ENCODE data around the gene FBXO33.
A peak's percentile ranks its signal among the peaks of the same experiment; 100 is the strongest.

Gene FBXO33

DNA sequence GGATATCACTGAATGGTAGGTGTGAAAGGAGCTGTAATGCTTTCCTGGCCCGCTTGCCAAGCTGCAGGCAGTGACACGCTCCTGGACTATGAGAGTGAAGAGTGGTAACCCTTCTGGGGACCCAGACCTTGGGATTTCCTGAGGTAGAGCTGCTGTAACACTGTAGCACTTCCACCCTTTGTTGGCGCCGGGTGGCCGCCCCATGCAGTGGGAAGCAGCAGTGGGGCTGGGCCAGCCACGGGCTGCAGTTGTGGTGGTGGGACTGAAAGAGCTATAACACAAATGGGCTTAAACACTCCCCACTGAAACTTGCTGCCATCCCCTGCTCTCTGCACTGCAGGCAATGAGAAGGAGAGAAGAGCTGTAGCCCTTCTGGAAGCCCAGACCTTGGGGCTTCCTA is 9.6 kb upstream of the FBXO33 start:
- DNase-seq = no peak
- Mint-ChIP-seq H3K4me1 (no peaks in the 10 kb centered on the region), H3K9me3 (peaks cover 3% of the 10 kb centered on the region), H3K27me3 (no peaks in the 10 kb centered on the region), H3K27ac (no peak overlapping the region), H3K4me3 (no peak overlapping the region), H3K36me3 (peaks cover 2% of the 10 kb centered on the region)
- CTCF ChIA-PET = no interaction called here

DNA sequence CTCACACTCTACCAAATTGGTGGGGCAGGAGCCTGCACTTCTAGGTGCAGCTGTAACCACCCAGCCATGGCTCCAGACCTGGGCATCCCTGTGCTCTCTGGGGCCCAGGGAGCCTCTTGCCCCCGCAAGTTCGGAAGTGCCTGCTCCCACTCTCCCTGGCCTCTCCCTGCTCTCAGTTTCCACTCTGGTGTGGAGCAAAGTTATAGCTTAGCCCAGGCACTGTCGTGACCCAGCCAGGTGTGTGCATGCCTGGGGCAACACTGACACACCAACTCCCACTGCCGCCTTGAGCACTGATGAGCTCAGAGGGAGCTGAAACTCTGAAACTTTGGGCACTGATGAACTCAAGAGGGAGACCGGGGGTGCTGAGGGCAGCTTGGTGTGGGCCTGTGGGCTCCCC is 8.7 kb upstream of the FBXO33 start:
- Mint-ChIP-seq H3K27ac (no peak overlapping the region), H3K4me1 (no peaks in the 10 kb centered on the region), H3K27me3 (no peaks in the 10 kb centered on the region), H3K9me3 (peaks cover 3% of the 10 kb centered on the region), H3K4me3 (no peak overlapping the region), H3K36me3 (peaks cover 2% of the 10 kb centered on the region)
- CTCF ChIA-PET = no interaction called here
- DNase-seq = no peak

DNA sequence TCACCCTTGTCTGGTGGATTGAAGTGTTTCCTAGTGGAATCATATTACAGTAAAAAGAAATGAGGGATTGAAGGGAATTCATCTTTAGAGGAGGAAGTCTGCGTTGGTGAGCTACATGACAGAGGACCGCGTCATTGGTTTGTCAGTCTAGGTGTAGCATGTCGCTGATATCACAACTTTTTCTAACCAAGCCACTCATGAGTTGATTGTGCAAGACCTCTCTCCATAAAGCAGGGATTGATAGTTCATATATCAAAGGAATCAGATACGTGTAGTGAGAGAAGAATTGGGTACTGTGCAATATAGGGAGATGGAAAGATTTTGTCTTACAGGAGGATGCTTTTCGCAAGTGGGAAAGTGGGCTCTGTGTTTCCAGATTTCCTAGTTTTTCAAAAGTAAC is 3.0 kb upstream of the FBXO33 start:
- Mint-ChIP-seq H3K4me3 (no peak overlapping the region), H3K9me3 (no peaks in the 10 kb centered on the region), H3K27me3 (no peaks in the 10 kb centered on the region), H3K4me1 (peaks cover 20% of the 10 kb centered on the region), H3K36me3 (peaks cover 4% of the 10 kb centered on the region), H3K27ac (no peak overlapping the region)
- DNase-seq = no peak
- CTCF ChIA-PET = interaction anchor here (0.9 kb wide), 1 partner anchor 168 kb away, joined by 3 read pairs; no protein-coding TSS in a partner anchor

DNA sequence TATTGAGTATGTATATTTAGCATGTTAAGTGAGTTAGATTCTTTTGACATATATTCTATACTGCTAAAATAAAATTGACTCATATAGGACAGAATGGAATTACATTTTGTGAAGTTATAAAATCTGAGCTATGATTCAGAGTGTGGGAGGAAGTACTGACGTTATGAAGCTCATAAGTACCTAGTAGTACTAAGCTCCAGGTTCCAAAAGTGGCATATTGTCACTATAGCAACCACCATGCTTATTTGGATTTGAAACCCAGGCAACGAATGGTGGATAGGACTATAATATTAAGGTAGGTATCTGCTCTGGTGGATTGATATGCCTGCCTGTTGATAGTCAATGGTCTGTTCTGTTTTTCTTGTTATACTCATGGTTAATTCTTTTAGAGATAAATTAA is 2.2 kb upstream of the FBXO33 start:
- H3K4me3 Mint-ChIP-seq = no peak overlapping the region
- H3K27ac Mint-ChIP-seq = no peak overlapping the region
- DNase-seq = no peak
- CTCF ChIA-PET = interaction anchor here (0.9 kb wide), 1 partner anchor 167 kb away, joined by 3 read pairs; no protein-coding TSS in a partner anchor
- H3K36me3 Mint-ChIP-seq = peaks cover 9% of the 10 kb centered on the region
- H3K9me3 Mint-ChIP-seq = no peaks in the 10 kb centered on the region
- H3K4me1 Mint-ChIP-seq = peaks cover 28% of the 10 kb centered on the region
- H3K27me3 Mint-ChIP-seq = no peaks in the 10 kb centered on the region

DNA sequence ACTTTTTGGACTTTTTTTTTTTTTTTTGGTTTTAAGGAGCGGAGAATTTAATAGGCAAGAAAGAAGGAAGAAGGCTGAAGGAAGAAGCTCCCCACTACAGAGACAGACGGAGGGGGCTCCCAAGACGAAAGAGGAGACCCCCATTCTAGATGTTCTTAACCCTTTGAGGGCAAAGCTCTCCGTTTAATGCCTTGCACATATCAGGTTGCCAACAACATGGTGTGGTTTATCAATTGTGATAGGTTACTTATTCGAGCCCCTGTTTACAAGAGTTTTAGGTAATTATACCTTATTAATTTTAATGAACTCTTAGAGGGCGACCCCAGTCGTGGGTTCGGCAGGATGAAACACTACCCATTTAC is 1.2 kb upstream of the FBXO33 start:
- no peak for DNase-seq
- Mint-ChIP-seq H3K27me3 (no peaks in the 10 kb centered on the region), H3K4me3 (peak overlapping the region; percentile 95), H3K9me3 (no peaks in the 10 kb centered on the region), H3K36me3 (peaks cover 10% of the 10 kb centered on the region), H3K27ac (peak overlapping the region; percentile 100), H3K4me1 (peaks cover 38% of the 10 kb centered on the region)
- CTCF ChIA-PET = interaction anchor here (1.5 to 2.4 kb wide), 2 partner anchors 34 to 203 kb away, joined by 7 to 14 read pairs; no protein-coding TSS in a partner anchor

GRCh38 chr14:39432619-39433451 is 602 bp upstream of the FBXO33 start:
- Mint-ChIP-seq H3K27me3 (no peaks in the 10 kb centered on the region), H3K9me3 (no peaks in the 10 kb centered on the region), H3K4me1 (peaks cover 43% of the 10 kb centered on the region), H3K27ac (peak overlapping the region; percentile 100), H3K36me3 (peaks cover 12% of the 10 kb centered on the region), H3K4me3 (peak overlapping the region; percentile 95)
- DNase-seq = peak; percentile 86
- CTCF ChIA-PET = interaction anchor here (1.5 to 2.4 kb wide), 2 partner anchors 35 to 202 kb away, joined by 7 to 14 read pairs; no protein-coding TSS in a partner anchor

DNA sequence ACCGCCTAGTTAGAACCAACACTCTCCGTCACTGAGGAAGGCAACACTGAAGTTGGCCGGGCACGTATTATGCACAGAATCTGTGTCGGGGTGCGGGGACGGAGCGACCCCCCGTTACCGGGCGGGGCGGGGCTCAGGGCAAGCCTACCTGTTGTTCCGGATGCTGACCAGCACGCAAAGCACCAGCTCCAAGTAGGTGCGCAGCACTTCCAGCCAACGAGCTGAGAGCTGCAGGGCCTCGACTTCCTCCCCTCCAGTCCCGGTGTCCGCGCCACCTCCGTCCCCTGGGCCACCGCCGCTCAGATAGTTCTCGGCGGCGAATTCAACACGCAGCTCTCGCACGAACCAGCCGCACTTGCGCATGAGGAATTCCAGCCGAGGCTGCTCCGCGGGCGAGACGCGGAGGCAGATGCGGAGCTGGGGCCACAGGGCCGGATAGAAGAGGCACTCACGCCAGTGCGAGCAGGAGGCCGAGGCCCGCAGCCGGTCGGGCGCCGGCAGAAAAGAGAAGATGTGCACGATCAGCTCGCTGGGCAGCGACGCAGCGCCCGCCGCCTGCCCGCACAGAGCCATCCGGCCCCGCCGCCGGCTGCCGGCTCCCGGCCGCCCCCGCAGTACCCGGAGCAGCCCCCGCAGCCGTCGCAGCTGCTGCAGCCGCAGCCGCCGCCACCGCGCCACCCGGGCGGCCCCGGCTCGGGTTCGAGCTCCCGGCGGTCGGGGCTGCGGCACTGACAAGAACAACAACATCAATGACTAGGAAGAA is 636 bp downstream of the FBXO33 start:
- Mint-ChIP-seq H3K9me3 (no peaks in the 10 kb centered on the region), H3K27me3 (no peaks in the 10 kb centered on the region), H3K36me3 (peaks cover 12% of the 10 kb centered on the region), H3K27ac (peak overlapping the region; percentile 100), H3K4me3 (peak overlapping the region; percentile 95), H3K4me1 (peaks cover 47% of the 10 kb centered on the region)
- CTCF ChIA-PET = interaction anchor here (0.7 to 2.4 kb wide), 4 partner anchors 14 to 201 kb away, joined by 3 to 14 read pairs (median 4); no protein-coding TSS in a partner anchor
- DNase-seq = peak; percentile 71

DNA sequence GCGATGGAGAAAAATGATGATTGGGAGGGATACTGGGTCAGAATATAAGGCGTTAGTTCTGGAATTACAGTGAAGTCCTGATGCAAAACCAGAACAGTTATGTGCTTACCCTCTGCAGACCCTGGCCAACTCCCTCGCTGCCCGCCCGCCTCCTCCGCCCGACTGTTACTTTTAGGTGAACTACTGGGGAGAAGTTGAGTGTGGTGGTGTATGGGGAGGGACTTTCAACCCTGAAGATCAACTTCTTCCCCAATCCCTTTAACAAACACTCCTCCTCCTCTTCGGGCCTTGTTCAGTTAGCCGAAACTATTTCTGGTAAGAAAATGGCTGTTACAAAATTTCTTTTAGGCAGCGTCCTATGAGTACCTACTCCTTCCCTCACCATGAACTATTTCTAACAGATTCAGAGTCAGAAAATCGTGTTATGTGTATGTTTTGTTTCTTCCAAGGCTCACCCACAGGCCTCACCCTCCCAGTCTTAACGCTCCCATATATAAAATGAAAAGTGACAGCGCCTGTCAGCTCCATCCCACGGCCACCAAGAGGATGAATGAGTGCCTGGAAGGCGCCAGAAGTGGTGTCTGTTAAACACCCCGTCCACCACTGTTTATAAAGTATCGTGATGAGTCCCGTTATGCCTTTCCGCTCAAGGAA is 1.3 kb downstream of the FBXO33 start:
- Mint-ChIP-seq H3K9me3 (no peaks in the 10 kb centered on the region), H3K27ac (peak overlapping the region; percentile 100), H3K36me3 (peaks cover 14% of the 10 kb centered on the region), H3K4me3 (peak overlapping the region; percentile 95), H3K27me3 (no peaks in the 10 kb centered on the region), H3K4me1 (peaks cover 52% of the 10 kb centered on the region)
- CTCF ChIA-PET = interaction anchor here (0.7 to 2.4 kb wide), 6 partner anchors 15 to 200 kb away, joined by 3 to 14 read pairs (median 4); no protein-coding TSS in a partner anchor
- peak; percentile 30 for DNase-seq

DNA sequence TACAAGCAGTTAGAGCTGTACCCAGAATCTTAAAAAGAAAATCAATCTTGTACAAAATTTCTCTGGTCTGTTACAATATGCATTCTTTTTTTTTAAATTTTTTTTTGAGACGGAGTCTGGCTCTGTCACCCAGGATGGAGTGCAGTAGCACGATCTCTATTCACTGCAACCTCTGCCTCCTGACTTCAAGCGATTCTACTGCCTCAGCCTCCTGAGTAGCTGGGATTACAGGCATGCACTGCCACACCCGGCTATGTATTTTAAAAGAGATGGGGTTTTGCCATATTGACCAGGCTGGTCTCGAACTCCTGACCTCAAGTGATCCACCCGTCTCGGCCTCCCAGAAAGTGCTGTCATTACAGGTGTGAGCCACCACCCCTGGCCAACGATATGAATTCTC is 4.1 kb downstream of the FBXO33 start:
- Mint-ChIP-seq H3K27me3 (no peaks in the 10 kb centered on the region), H3K4me1 (peaks cover 50% of the 10 kb centered on the region), H3K9me3 (no peaks in the 10 kb centered on the region), H3K27ac (no peak overlapping the region), H3K36me3 (peaks cover 14% of the 10 kb centered on the region), H3K4me3 (no peak overlapping the region)
- CTCF ChIA-PET = interaction anchor here (0.6 to 4.3 kb wide), 3 partner anchors 165 to 412 kb away, joined by 3 to 29 read pairs (median 3); no protein-coding TSS in a partner anchor
- DNase-seq = no peak

- H3K4me3 Mint-ChIP-seq = no peak overlapping the region
- H3K9me3 Mint-ChIP-seq = no peaks in the 10 kb centered on the region
- H3K4me1 Mint-ChIP-seq = peaks cover 47% of the 10 kb centered on the region
- peaks cover 18% of the 10 kb centered on the region for H3K36me3 Mint-ChIP-seq
- no peak overlapping the region for H3K27ac Mint-ChIP-seq
- no peak for DNase-seq
- CTCF ChIA-PET = interaction anchor here (0.7 to 4.3 kb wide), 15 partner anchors 30 to 411 kb away, joined by 3 to 29 read pairs (median 3); partner anchors contain the start of genes GEMIN2 and SEC23A
- no peaks in the 10 kb centered on the region for H3K27me3 Mint-ChIP-seq
Observed at GRCh38 chr14:39426605-39427004, 5.6 kb downstream of the FBXO33 start.

DNA sequence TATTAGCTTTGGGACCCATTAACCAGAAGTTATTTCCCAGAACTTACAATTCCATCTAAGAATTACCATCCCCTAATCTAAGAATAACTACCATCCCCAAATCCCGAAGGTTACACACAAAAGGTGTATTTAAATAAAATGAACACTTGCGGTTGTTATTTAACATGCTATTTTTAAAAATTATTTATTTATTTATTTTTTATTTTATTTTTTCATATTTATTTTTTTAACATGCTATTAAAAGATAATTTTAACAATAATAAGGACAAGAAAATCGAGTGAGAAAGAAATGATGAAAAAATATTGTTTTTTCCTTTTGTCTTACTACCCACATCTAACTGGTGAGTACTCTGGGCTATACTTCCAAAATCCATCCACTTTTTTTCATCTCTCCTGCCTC is 6.3 kb downstream of the FBXO33 start:
- H3K27ac Mint-ChIP-seq = no peak overlapping the region
- CTCF ChIA-PET = interaction anchor here (0.7 to 4.3 kb wide), 13 partner anchors 29 to 411 kb away, joined by 3 to 29 read pairs (median 3); partner anchors contain the start of genes GEMIN2 and SEC23A
- H3K27me3 Mint-ChIP-seq = no peaks in the 10 kb centered on the region
- DNase-seq = no peak
- no peaks in the 10 kb centered on the region for H3K9me3 Mint-ChIP-seq
- H3K36me3 Mint-ChIP-seq = peaks cover 20% of the 10 kb centered on the region
- H3K4me3 Mint-ChIP-seq = no peak overlapping the region
- peaks cover 44% of the 10 kb centered on the region for H3K4me1 Mint-ChIP-seq

DNA sequence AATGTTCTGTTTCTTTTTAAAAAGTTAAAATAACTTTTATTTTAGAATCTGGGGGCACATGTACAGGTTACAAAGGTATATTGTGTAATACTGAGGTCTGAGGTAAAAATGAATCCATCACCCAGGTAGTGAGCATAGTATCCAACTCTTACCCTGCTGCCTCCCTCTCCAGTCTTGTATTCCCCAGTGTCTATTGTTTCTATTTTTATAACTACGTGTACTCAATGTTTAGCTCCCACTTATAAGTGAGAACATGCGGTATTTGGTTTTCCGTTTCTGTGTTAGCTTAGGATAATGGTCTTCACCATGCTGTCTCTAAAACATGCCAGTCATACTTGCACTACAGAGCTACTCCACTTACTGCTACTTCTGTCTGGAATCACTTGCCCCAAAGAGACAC is 8.4 kb downstream of the FBXO33 start:
- CTCF ChIA-PET = interaction anchor here (0.6 to 2.2 kb wide), 2 partner anchors 48 to 192 kb away, joined by 3 to 9 read pairs; no protein-coding TSS in a partner anchor
- peaks cover 3% of the 10 kb centered on the region for H3K9me3 Mint-ChIP-seq

DNA sequence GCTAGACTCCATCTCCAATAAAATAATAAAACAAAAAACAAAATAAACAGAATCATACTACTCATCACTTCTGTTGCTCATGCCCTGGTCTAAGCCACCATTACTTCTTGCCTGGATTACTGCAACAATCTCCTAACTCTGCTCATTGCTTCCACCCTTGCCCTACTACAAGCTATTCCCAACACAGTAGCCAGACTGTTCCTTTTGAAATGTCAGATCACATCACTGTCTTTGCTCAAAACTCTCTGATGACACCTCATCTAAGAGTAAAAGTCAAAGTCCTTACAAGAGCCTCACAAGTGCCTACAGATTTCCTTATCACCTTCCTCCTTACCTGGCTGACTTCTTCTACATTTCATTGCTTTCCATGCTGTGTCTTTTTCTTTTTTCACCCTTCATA is 10.0 kb downstream of the FBXO33 start:
- Mint-ChIP-seq H3K36me3 (peaks cover 28% of the 10 kb centered on the region), H3K9me3 (peaks cover 5% of the 10 kb centered on the region), H3K4me3 (no peak overlapping the region), H3K4me1 (peaks cover 14% of the 10 kb centered on the region), H3K27ac (no peak overlapping the region), H3K27me3 (no peaks in the 10 kb centered on the region)
- no peak for DNase-seq
- CTCF ChIA-PET = interaction anchor here (2.2 kb wide), 1 partner anchor 190 kb away, joined by 9 read pairs; no protein-coding TSS in a partner anchor

More for the DNA sequence above, 8.4 kb downstream of the FBXO33 start:
- Mint-ChIP-seq H3K27ac (no peak overlapping the region), H3K4me3 (no peak overlapping the region), H3K36me3 (peaks cover 28% of the 10 kb centered on the region), H3K4me1 (peaks cover 23% of the 10 kb centered on the region), H3K27me3 (no peaks in the 10 kb centered on the region)
- DNase-seq = no peak

GRCh38 chr14:39419272-39419671 is 13.0 kb downstream of the FBXO33 start:
- Mint-ChIP-seq H3K4me3 (no peak overlapping the region), H3K27ac (no peak overlapping the region), H3K27me3 (no peaks in the 10 kb centered on the region), H3K36me3 (peaks cover 46% of the 10 kb centered on the region), H3K9me3 (peaks cover 23% of the 10 kb centered on the region), H3K4me1 (peaks cover 5% of the 10 kb centered on the region)
- DNase-seq = no peak
- CTCF ChIA-PET = no interaction called here
